Measurements from ENCODE around the gene KPNA6. TPM values are rescaled to one million over a fixed set of nuclear protein-coding genes. Genes with fewer than 3 reads are reported as not detected.

KPNA6 gene
- total and polyA plus RNA-seq, 9 of the 15 experiments (the other 6 are each of a cell fraction or from before 2014, with no cell fraction given), result 20.1 to 54.6 (median 32.2) TPM

Small RNA genes lying within 50 kb of the gene (microRNA-seq; reads per million reads assigned to microRNA genes)
- not detected for gene MIR5585 (ENCODE audit: borderline microRNAs expressed)

Small RNA genes lying within 50 kb of the gene (small RNA-seq; reads per million reads assigned to genes)
- not detected for gene MIR5585
- not detected for gene RF00017

Other genes with a start within 250 kb of the KPNA6 start
Only the 7 nearest of the 13 such genes appear.
- gene KHDRBS1, start 94.2 kb upstream of the KPNA6 start, total RNA-seq (2014; rRNA removed), result 119 and 120 TPM in 2 replicates
- 114 and 125 TPM in 2 replicates for gene KHDRBS1, start 94.2 kb upstream of the KPNA6 start, total RNA-seq (2014; rRNA removed; fragmentation: Illumina TruSeq; extraction: Trizol)
- 97.2 and 102 TPM in 2 replicates for gene KHDRBS1, start 94.2 kb upstream of the KPNA6 start, total RNA-seq (2015; rRNA removed; fragmentation: Illumina TruSeq; extraction: Trizol)
- 234 and 257 TPM in 2 replicates for gene KHDRBS1, start 94.2 kb upstream of the KPNA6 start, total RNA-seq (2021)
- 53.7 and 55.5 TPM in 2 replicates for gene KHDRBS1, start 94.2 kb upstream of the KPNA6 start, polyA plus RNA-seq (2011; rRNA removed)
- gene KHDRBS1, start 94.2 kb upstream of the KPNA6 start, polyA plus RNA-seq (2014; fragmentation: Illumina TruSeq; extraction: Trizol), result 199 and 203 TPM in 2 replicates
- 10 to 100 TPM; 48.4 to 53.2 TPM for gene KHDRBS1, start 94.2 kb upstream of the KPNA6 start, polyA plus RNA-seq (2014; fragmentation: Nextera tagmentation; extraction: Ambion mirVana)
- 116 and 140 TPM in 2 replicates for gene KHDRBS1, start 94.2 kb upstream of the KPNA6 start, polyA plus RNA-seq (2014; rRNA removed)
- gene TMEM39B, start 35.1 kb upstream of the KPNA6 start, total RNA-seq (2014; rRNA removed), result 6.0 and 9.5 TPM in 2 replicates
- 4.9 and 6.9 TPM in 2 replicates for gene TMEM39B, start 35.1 kb upstream of the KPNA6 start, total RNA-seq (2014; rRNA removed; fragmentation: Illumina TruSeq; extraction: Trizol)
- gene TMEM39B, start 35.1 kb upstream of the KPNA6 start, total RNA-seq (2015; rRNA removed; fragmentation: Illumina TruSeq; extraction: Trizol), result 10.9 and 11.0 TPM in 2 replicates
- 28.5 and 29.3 TPM in 2 replicates for gene TMEM39B, start 35.1 kb upstream of the KPNA6 start, total RNA-seq (2021)
- 9.7 and 22.5 TPM in 2 replicates for gene TMEM39B, start 35.1 kb upstream of the KPNA6 start, polyA plus RNA-seq (2011; rRNA removed)
- gene TMEM39B, start 35.1 kb upstream of the KPNA6 start, polyA plus RNA-seq (2014; fragmentation: Illumina TruSeq; extraction: Trizol), result 17.4 and 17.7 TPM in 2 replicates
- gene TMEM39B, start 35.1 kb upstream of the KPNA6 start, polyA plus RNA-seq (2014; fragmentation: Nextera tagmentation; extraction: Ambion mirVana), result 1 to 10 TPM in 1 of 2 experiments, under 1 TPM in 1; 0.92 to 3.5 TPM
- gene TMEM39B, start 35.1 kb upstream of the KPNA6 start, polyA plus RNA-seq (2014; rRNA removed), result 10.9 and 12.2 TPM in 2 replicates
- 38.6 and 51.4 TPM in 2 replicates for gene TXLNA, start 71.6 kb downstream of the KPNA6 start, total RNA-seq (2014; rRNA removed)
- 33.0 and 33.5 TPM in 2 replicates for gene TXLNA, start 71.6 kb downstream of the KPNA6 start, total RNA-seq (2014; rRNA removed; fragmentation: Illumina TruSeq; extraction: Trizol)
- gene TXLNA, start 71.6 kb downstream of the KPNA6 start, total RNA-seq (2015; rRNA removed; fragmentation: Illumina TruSeq; extraction: Trizol), result 46.4 TPM in 2 replicates
- 50.2 and 54.5 TPM in 2 replicates for gene TXLNA, start 71.6 kb downstream of the KPNA6 start, total RNA-seq (2021)
- 39.3 and 42.9 TPM in 2 replicates for gene TXLNA, start 71.6 kb downstream of the KPNA6 start, polyA plus RNA-seq (2011; rRNA removed)
- 39.4 and 40.9 TPM in 2 replicates for gene TXLNA, start 71.6 kb downstream of the KPNA6 start, polyA plus RNA-seq (2014; fragmentation: Illumina TruSeq; extraction: Trizol)
- gene TXLNA, start 71.6 kb downstream of the KPNA6 start, polyA plus RNA-seq (2014; fragmentation: Nextera tagmentation; extraction: Ambion mirVana), result 10 to 100 TPM in 1 of 2 experiments, 1 to 10 TPM in 1; 9.2 to 15.2 TPM
- 43.6 and 46.7 TPM in 2 replicates for gene TXLNA, start 71.6 kb downstream of the KPNA6 start, polyA plus RNA-seq (2014; rRNA removed)
- gene CCDC28B, start 92.5 kb downstream of the KPNA6 start, total RNA-seq (2014; rRNA removed), result 51.9 and 59.5 TPM in 2 replicates
- 14.3 and 17.3 TPM in 2 replicates for gene CCDC28B, start 92.5 kb downstream of the KPNA6 start, total RNA-seq (2014; rRNA removed; fragmentation: Illumina TruSeq; extraction: Trizol)
- gene CCDC28B, start 92.5 kb downstream of the KPNA6 start, total RNA-seq (2015; rRNA removed; fragmentation: Illumina TruSeq; extraction: Trizol), result 42.2 and 44.4 TPM in 2 replicates
- gene CCDC28B, start 92.5 kb downstream of the KPNA6 start, total RNA-seq (2021), result 48.0 and 50.6 TPM in 2 replicates
- 29.3 and 29.4 TPM in 2 replicates for gene CCDC28B, start 92.5 kb downstream of the KPNA6 start, polyA plus RNA-seq (2011; rRNA removed)
- gene CCDC28B, start 92.5 kb downstream of the KPNA6 start, polyA plus RNA-seq (2014; fragmentation: Illumina TruSeq; extraction: Trizol), result 31.7 and 45.4 TPM in 2 replicates
- gene CCDC28B, start 92.5 kb downstream of the KPNA6 start, polyA plus RNA-seq (2014; fragmentation: Nextera tagmentation; extraction: Ambion mirVana), result 10 to 100 TPM in 1 of 2 experiments, 1 to 10 TPM in 1; 5.7 to 14.5 TPM
- 54.5 and 56.6 TPM in 2 replicates for gene CCDC28B, start 92.5 kb downstream of the KPNA6 start, polyA plus RNA-seq (2014; rRNA removed)
- gene IQCC, start 97.6 kb downstream of the KPNA6 start, total RNA-seq (2014; rRNA removed), result 12.4 and 12.6 TPM in 2 replicates
- gene IQCC, start 97.6 kb downstream of the KPNA6 start, total RNA-seq (2014; rRNA removed; fragmentation: Illumina TruSeq; extraction: Trizol), result 10.6 and 11.5 TPM in 2 replicates
- 12.7 and 13.2 TPM in 2 replicates for gene IQCC, start 97.6 kb downstream of the KPNA6 start, total RNA-seq (2015; rRNA removed; fragmentation: Illumina TruSeq; extraction: Trizol)
- gene IQCC, start 97.6 kb downstream of the KPNA6 start, total RNA-seq (2021), result 6.6 and 8.1 TPM in 2 replicates
- gene IQCC, start 97.6 kb downstream of the KPNA6 start, polyA plus RNA-seq (2011; rRNA removed), result 10.6 and 10.7 TPM in 2 replicates
- gene IQCC, start 97.6 kb downstream of the KPNA6 start, polyA plus RNA-seq (2014; fragmentation: Illumina TruSeq; extraction: Trizol), result 14.9 and 16.5 TPM in 2 replicates
- gene IQCC, start 97.6 kb downstream of the KPNA6 start, polyA plus RNA-seq (2014; fragmentation: Nextera tagmentation; extraction: Ambion mirVana), result 10 to 100 TPM in 1 of 2 experiments, 1 to 10 TPM in 1; 8.4 to 10.4 TPM
- gene IQCC, start 97.6 kb downstream of the KPNA6 start, polyA plus RNA-seq (2014; rRNA removed), result 12.4 and 13.9 TPM in 2 replicates
- gene DCDC2B, start 101.0 kb downstream of the KPNA6 start, total RNA-seq (2014; rRNA removed), result not detected in 2 replicates
- gene DCDC2B, start 101.0 kb downstream of the KPNA6 start, total RNA-seq (2014; rRNA removed; fragmentation: Illumina TruSeq; extraction: Trizol), result not detected in 2 replicates
- gene DCDC2B, start 101.0 kb downstream of the KPNA6 start, total RNA-seq (2015; rRNA removed; fragmentation: Illumina TruSeq; extraction: Trizol), result not detected in 2 replicates
- not detected in 2 replicates for gene DCDC2B, start 101.0 kb downstream of the KPNA6 start, total RNA-seq (2021)
- not detected in 2 replicates for gene DCDC2B, start 101.0 kb downstream of the KPNA6 start, polyA plus RNA-seq (2011; rRNA removed)
- gene DCDC2B, start 101.0 kb downstream of the KPNA6 start, polyA plus RNA-seq (2014; fragmentation: Illumina TruSeq; extraction: Trizol), result not detected in 2 replicates
- not detected for gene DCDC2B, start 101.0 kb downstream of the KPNA6 start, polyA plus RNA-seq (2014; fragmentation: Nextera tagmentation; extraction: Ambion mirVana)
- not detected in 2 replicates for gene DCDC2B, start 101.0 kb downstream of the KPNA6 start, polyA plus RNA-seq (2014; rRNA removed)
- 5.0 and 8.6 TPM in 2 replicates for gene TMEM234, start 114.3 kb downstream of the KPNA6 start, total RNA-seq (2014; rRNA removed)
- gene TMEM234, start 114.3 kb downstream of the KPNA6 start, total RNA-seq (2014; rRNA removed; fragmentation: Illumina TruSeq; extraction: Trizol), result 8.3 and 8.4 TPM in 2 replicates
- 7.6 and 7.8 TPM in 2 replicates for gene TMEM234, start 114.3 kb downstream of the KPNA6 start, total RNA-seq (2015; rRNA removed; fragmentation: Illumina TruSeq; extraction: Trizol)
- gene TMEM234, start 114.3 kb downstream of the KPNA6 start, total RNA-seq (2021), result 12.1 and 14.1 TPM in 2 replicates
- 7.7 and 9.0 TPM in 2 replicates for gene TMEM234, start 114.3 kb downstream of the KPNA6 start, polyA plus RNA-seq (2011; rRNA removed)
- gene TMEM234, start 114.3 kb downstream of the KPNA6 start, polyA plus RNA-seq (2014; fragmentation: Illumina TruSeq; extraction: Trizol), result 7.2 and 7.3 TPM in 2 replicates
- gene TMEM234, start 114.3 kb downstream of the KPNA6 start, polyA plus RNA-seq (2014; fragmentation: Nextera tagmentation; extraction: Ambion mirVana), result 1 to 10 TPM; 6.2 to 6.8 TPM
- gene TMEM234, start 114.3 kb downstream of the KPNA6 start, polyA plus RNA-seq (2014; rRNA removed), result 10.4 and 12.9 TPM in 2 replicates